IMR-90 (cell line): ENCODE measurements around the gene TTC27. TPM values are rescaled to one million over a fixed set of nuclear protein-coding genes. Genes with fewer than 3 reads are reported as not detected.

Experiments
- ATAC-seq: fragments of 200-7000 bp; cut with Tn5 transposase; 2 replicates; pipeline ENCODE4 v1.9.1; 2020; ENCODE audit warnings: low read depth, mild to moderate bottlenecking, moderate library complexity
- BruUV-seq: library from RNA; stranded (reverse); fragments of 400-500 nt; replicated peaks from 2 replicates; lab custom pipeline; 2021; lab: Mats Ljungman, UMichigan
- CTCF ChIA-PET: fragments of 300-600 bp; formaldehyde crosslinking; extraction: SDS; loops from one replicate; lab custom pipeline; 2021; ENCODE audit warnings: antibody characterized with exemption; lab: Yijun Ruan, JAX
- POLR2A ChIA-PET: fragments of 300-600 bp; sonication (Branson Sonifier 250); formaldehyde crosslinking; loops from one replicate; lab custom pipeline; 2022; ENCODE audit warnings: antibody characterized with exemption; ENCODE audit not compliant: unreplicated experiment; lab: Charles Lee
- DNase-seq: peaks from one replicate; pipeline ENCODE4 v3.0.0; 2013
- H2AFZ ChIP-seq: replicated peaks from 2 replicates; pipeline ENCODE3; 2013; ENCODE audit warnings: low read length, mild to moderate bottlenecking; ENCODE audit not compliant: poor library complexity
- H2AK5ac ChIP-seq: 2 replicates; pipeline ENCODE4 v1.6.1; 2013; ENCODE audit warnings: low read depth, low read length, inconsistent platforms
- H2AK9ac ChIP-seq: replicated peaks from 2 replicates; pipeline ENCODE3; 2013; ENCODE audit warnings: mild to moderate bottlenecking, low read depth, low read length, moderate library complexity; ENCODE audit not compliant: poor library complexity
- H2BK120ac ChIP-seq: 2 replicates; pipeline ENCODE4 v1.6.1; 2013; ENCODE audit warnings: low read depth, low read length, inconsistent platforms
- H2BK15ac ChIP-seq: 3 replicates; pipeline ENCODE4 v1.6.1; 2013; ENCODE audit warnings: low read depth, low read length, inconsistent platforms
- H2BK20ac ChIP-seq: 2 replicates; pipeline ENCODE4 v1.6.1; 2013; ENCODE audit warnings: low read depth, mild to moderate bottlenecking, inconsistent platforms, low read length, moderate library complexity
- H2BK5ac ChIP-seq: 2 replicates; pipeline ENCODE4 v1.6.1; 2013; ENCODE audit warnings: mild to moderate bottlenecking, low read depth, low read length, inconsistent platforms; ENCODE audit not compliant: poor library complexity, severe bottlenecking
- H3K14ac ChIP-seq: replicated peaks from 2 replicates; pipeline ENCODE4 v1.6.1; 2013; ENCODE audit warnings: low read depth, low read length, inconsistent platforms
- H3K18ac ChIP-seq: 2 replicates; pipeline ENCODE4 v1.6.1; 2013; ENCODE audit warnings: low read depth, low read length, control low read depth
- H3K23ac ChIP-seq: 2 replicates; pipeline ENCODE4 v1.6.1; 2013; ENCODE audit warnings: low read depth, low read length, inconsistent platforms
- H3K27ac ChIP-seq: 2 replicates; pipeline ENCODE4 v1.5.1; 2013; ENCODE audit warnings: mild to moderate bottlenecking, control low read depth, low read length; ENCODE audit not compliant: insufficient read depth
- H3K27me3 ChIP-seq: 2 replicates; pipeline ENCODE4 v1.6.1; 2013; ENCODE audit warnings: low read length; ENCODE audit not compliant: control insufficient read depth, insufficient read depth
- H3K36me3 ChIP-seq: 2 replicates; pipeline ENCODE4 v1.6.1; 2013; ENCODE audit warnings: low read length, mixed read lengths; ENCODE audit not compliant: control insufficient read depth, insufficient read depth
- H3K4ac ChIP-seq: 2 replicates; pipeline ENCODE4 v1.6.1; 2013; ENCODE audit warnings: low read depth, low read length, inconsistent platforms
- H3K4me1 ChIP-seq: 2 replicates; pipeline ENCODE4 v1.6.1; 2013; ENCODE audit warnings: low read length, mixed read lengths; ENCODE audit not compliant: control insufficient read depth, insufficient read depth
- H3K4me2 ChIP-seq: 2 replicates; pipeline ENCODE4 v1.6.1; 2013; ENCODE audit warnings: low read depth, mild to moderate bottlenecking, control low read depth, low read length, moderate library complexity
- H3K4me3 ChIP-seq: 2 replicates; pipeline ENCODE4 v1.5.1; 2013; ENCODE audit warnings: low read depth, mild to moderate bottlenecking, control low read depth, low read length, moderate library complexity; ENCODE audit not compliant: insufficient read depth
- H3K56ac ChIP-seq: 2 replicates; pipeline ENCODE4 v1.6.1; 2013; ENCODE audit warnings: low read length, inconsistent platforms; ENCODE audit not compliant: insufficient read depth; ENCODE audit errors: extremely low read depth
- H3K79me1 ChIP-seq, 2 experiments: 2 replicates each; pipeline ENCODE4 v1.6.1; 2013; ENCODE audit warnings: low read length in 2 of 2, inconsistent platforms in 1 of 2, low read depth in 1 of 2
- H3K9ac ChIP-seq: 2 replicates; pipeline ENCODE4 v1.6.1; 2013; ENCODE audit warnings: low read depth, low read length, control low read depth
- H3K9me1 ChIP-seq: 2 replicates; pipeline ENCODE4 v1.6.1; 2013; ENCODE audit warnings: low read length, inconsistent platforms; ENCODE audit not compliant: insufficient read depth
- H3K9me3 ChIP-seq: 2 replicates; pipeline ENCODE4 v1.6.1; 2013; ENCODE audit warnings: low read length; ENCODE audit not compliant: control insufficient read depth, insufficient read depth
- H4K20me1 ChIP-seq: 2 replicates; pipeline ENCODE4 v1.6.1; 2013; ENCODE audit warnings: low read length, inconsistent platforms; ENCODE audit not compliant: insufficient read depth
- H4K5ac ChIP-seq: 2 replicates; pipeline ENCODE4 v1.6.1; 2013; ENCODE audit warnings: mild to moderate bottlenecking, low read depth, low read length, control low read depth
- H4K8ac ChIP-seq, 2 experiments: 2 replicates each; pipeline ENCODE4 v1.6.1; 2013; ENCODE audit warnings: low read depth in 2 of 2, low read length in 2 of 2, control low read depth in 1 of 2, inconsistent platforms in 1 of 2
- H4K91ac ChIP-seq: 2 replicates; pipeline ENCODE4 v1.6.1; 2013; ENCODE audit warnings: low read depth, low read length, inconsistent platforms; ENCODE audit not compliant: insufficient read depth
- CHD1 ChIP-seq: IDR thresholded peaks from 2 replicates; pipeline ENCODE4 v1.6.1; 2012; ENCODE audit warnings: low read depth, low read length, improper control_type of control experiment
- MAFK ChIP-seq: IDR thresholded peaks from 2 replicates; pipeline ENCODE4 v1.6.1; 2012; ENCODE audit warnings: low read depth, low read length, improper control_type of control experiment
- WGBS, 2 experiments: methylation state at CpG; one replicate each; pipeline versions ENCODE4 v1.1.5 to v1.1.7; 2013; ENCODE audit warnings: missing lambda C conversion rate in 2 of 2; ENCODE audit not compliant: insufficient read length in 1 of 2; ENCODE audit errors: extremely low coverage in 2 of 2; 5-methylcytosine and 5-hydroxymethylcytosine counted together
- dilution Hi-C: fragments of 300-500 bp; cut with HindIII; formaldehyde crosslinking; loops from one replicate; pipeline ENCODE4 v1.14.3; 2018; ENCODE audit warnings: low sequenced_read_pairs; ENCODE audit not compliant: unreplicated experiment
- in situ Hi-C: fragments of 300-500 bp; cut with MboI; formaldehyde crosslinking; loops from 3 replicates; pipeline ENCODE4 v1.14.3; 2019; ENCODE audit warnings: low sequenced_read_pairs, inconsistent platforms, mixed read lengths
- intact Hi-C: fragments of 100-400 bp; cut with micrococcal nuclease; formaldehyde crosslinking; loops from 2 replicates; pipeline ENCODE4 v1.10.0; 2022
- polyA plus RNA-seq, 3 experiments: library from polyadenylated mRNA; depleted of rRNA; stranded (reverse); fragments of >200 nt; gene quantifications; 2 replicates each; pipeline ENCODE4 v1.2.3, GENCODE V29; 2012; ENCODE audit warnings: low replicate concordance in 1 of 3
- total RNA-seq: library from RNA; depleted of rRNA; stranded (reverse); fragments of >200 nt; gene quantifications from 2 replicates; pipeline ENCODE4 v1.2.3, GENCODE V29; 2012

The TTC27 gene
- total and polyA plus RNA-seq, 2 of the 4 experiments (the other 2 are of a cell fraction), result 12.7 to 30.5 TPM

DNA sequence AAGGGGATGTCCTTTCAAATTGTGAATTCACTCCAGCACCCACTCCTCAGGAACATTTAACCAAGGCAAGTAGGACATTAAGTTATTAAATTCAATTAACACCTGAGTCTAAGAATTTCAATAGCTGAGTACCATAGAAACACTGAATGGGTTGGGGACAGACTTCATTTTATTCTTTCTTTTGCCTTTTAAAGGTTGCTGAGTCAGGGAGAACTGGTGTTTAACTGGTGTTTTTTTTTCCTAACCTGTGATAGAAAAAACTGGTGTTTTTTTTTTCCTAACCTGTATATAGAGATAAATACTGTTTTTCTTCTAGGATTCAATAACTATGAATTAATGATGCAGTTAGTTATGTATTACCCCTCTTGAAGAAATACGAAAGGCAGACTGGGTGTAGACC lies 38.9 kb downstream of the TTC27 start:
- no peak overlapping the region for H3K9ac ChIP-seq
- dilution Hi-C loops, result no loop called here
- H4K8ac ChIP-seq, result no peak overlapping the region
- in situ Hi-C loops, result no loop called here
- no peak overlapping the region for H3K27ac ChIP-seq
- intact Hi-C loops, result no loop called here
- H3K36me3 ChIP-seq, result no peaks in the 10 kb centered on the region
- BruUV-seq, result no TSS peak
- ATAC-seq, result no peak
- H3K27me3 ChIP-seq, result no peaks in the 10 kb centered on the region
- H3K14ac ChIP-seq, result no peak overlapping the region
- H3K9me1 ChIP-seq, result no peaks in the 10 kb centered on the region
- POLR2A ChIA-PET, result no interaction called here
- no peak for DNase-seq
- H4K5ac ChIP-seq, result no peak overlapping the region
- no peaks in the 10 kb centered on the region for H3K9me3 ChIP-seq
- no peaks in the 10 kb centered on the region for H3K4me1 ChIP-seq
- H3K56ac ChIP-seq, result no peak overlapping the region
- CTCF ChIA-PET, result interaction anchor here (0.6 kb wide), 1 partner anchor 94 kb away, joined by 6 read pairs; no protein-coding TSS in a partner anchor
- no peak overlapping the region for H2AFZ ChIP-seq
- no peak overlapping the region for H2BK20ac ChIP-seq
- H3K18ac ChIP-seq, result no peak overlapping the region
- no peak overlapping the region for H2BK120ac ChIP-seq
- no peak overlapping the region for H2AK9ac ChIP-seq
- no peak overlapping the region for H2BK15ac ChIP-seq
- no peak overlapping the region for H3K4me2 ChIP-seq
- no CpG with 5 or more reads among the region's 1 CpG for WGBS, 2 experiments
- H2BK5ac ChIP-seq, result no peak overlapping the region
- H3K4me3 ChIP-seq, result no peak overlapping the region
- peaks cover 3 to 7% of the 10 kb centered on the region in 2 experiments; a peak in 2 of 4 replicates for H3K79me1 ChIP-seq
- no peak overlapping the region for H3K4ac ChIP-seq
- no peaks in the 10 kb centered on the region for H4K20me1 ChIP-seq
- no peak overlapping the region for H4K91ac ChIP-seq
- TF ChIP-seq MAFK (0 out of 2 replicates have a peak, but pooled peaks have one; percentile 11), CHD1 (no peak)
- H3K23ac ChIP-seq, result no peak overlapping the region
- no peak overlapping the region for H2AK5ac ChIP-seq
